C4-2B (cell line): ENCODE results near the gene SLIT2.

Source experiments
- H3K27ac ChIP-seq: fragments of 450-650 bp; 2 replicates; pipeline ENCODE4 v1.5.1; 2017
- ZFX ChIP-seq: fragments of 450-650 bp; IDR thresholded peaks from 2 replicates; pipeline ENCODE4 v1.6.1; 2017
- TF ChIP-seq, protein P1 (sequence below): fragments of 450-650 bp; conservative IDR thresholded peaks from 2 replicates; pipeline ENCODE4 v1.5.1; 2017; ENCODE audit warnings: mild to moderate bottlenecking

The SLIT2 gene

DNA sequence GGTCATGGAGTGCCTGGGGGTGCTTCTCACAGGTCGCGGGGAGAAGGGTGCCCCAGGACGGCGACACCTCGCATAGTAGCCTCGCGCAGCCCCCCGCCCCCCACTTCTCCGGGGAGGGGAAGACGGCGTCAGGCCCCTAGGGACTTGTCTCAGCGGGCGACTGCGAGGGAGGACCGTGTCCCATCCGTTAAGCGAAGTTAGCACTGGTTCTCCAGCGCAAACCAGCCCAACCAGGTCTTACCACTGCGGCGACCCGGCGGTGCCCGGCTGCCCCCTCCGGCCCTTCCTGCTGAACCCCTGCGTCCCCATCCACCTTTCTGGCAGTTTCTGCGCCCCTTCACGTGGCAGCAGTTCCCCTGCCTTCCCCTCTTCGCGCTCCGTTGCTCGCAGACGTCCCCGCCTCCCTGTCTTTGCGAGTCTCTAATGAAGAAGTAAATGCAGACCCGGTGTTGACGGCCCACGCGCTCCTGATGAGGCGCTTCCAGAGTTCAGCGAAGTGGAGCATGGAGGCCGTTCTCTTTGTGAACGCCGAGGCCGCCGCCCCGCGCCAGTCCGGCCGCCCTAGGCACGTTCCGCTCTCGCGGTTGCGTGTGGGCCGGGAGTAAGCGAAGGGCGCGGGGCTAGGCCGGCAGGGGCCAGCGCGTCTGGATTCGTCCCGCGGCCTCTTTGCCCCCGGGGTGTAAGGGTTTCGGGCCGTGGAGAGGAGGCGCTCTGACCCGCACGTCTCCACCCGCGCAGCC lies 3.0 kb downstream of the SLIT2 start:
- TF ChIP-seq ZFX = no peak
- TF ChIP-seq, protein P1, sequence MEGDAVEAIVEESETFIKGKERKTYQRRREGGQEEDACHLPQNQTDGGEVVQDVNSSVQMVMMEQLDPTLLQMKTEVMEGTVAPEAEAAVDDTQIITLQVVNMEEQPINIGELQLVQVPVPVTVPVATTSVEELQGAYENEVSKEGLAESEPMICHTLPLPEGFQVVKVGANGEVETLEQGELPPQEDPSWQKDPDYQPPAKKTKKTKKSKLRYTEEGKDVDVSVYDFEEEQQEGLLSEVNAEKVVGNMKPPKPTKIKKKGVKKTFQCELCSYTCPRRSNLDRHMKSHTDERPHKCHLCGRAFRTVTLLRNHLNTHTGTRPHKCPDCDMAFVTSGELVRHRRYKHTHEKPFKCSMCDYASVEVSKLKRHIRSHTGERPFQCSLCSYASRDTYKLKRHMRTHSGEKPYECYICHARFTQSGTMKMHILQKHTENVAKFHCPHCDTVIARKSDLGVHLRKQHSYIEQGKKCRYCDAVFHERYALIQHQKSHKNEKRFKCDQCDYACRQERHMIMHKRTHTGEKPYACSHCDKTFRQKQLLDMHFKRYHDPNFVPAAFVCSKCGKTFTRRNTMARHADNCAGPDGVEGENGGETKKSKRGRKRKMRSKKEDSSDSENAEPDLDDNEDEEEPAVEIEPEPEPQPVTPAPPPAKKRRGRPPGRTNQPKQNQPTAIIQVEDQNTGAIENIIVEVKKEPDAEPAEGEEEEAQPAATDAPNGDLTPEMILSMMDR = no peak
- H3K27ac ChIP-seq = no peak overlapping the region

DNA sequence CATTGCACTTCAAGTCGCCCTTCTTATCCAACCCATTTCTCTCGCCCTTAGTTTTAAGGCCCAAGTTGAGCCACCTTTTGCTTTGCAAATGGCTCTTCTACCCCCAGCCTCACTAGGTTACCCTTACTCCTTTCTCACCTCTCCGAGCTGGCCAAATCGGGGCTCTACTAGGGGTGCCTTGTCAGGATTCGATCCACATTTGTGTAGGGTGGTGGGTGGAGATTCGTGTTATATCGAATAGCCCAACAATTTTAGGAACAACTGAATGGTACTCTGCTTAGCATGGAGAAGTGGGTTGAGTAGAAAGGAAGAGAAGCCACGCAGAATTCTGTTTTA lies 3.5 kb downstream of the SLIT2 start:
- no peak for TF ChIP-seq ZFX
- TF ChIP-seq, protein P1 = no peak
- H3K27ac ChIP-seq = no peak overlapping the region

DNA sequence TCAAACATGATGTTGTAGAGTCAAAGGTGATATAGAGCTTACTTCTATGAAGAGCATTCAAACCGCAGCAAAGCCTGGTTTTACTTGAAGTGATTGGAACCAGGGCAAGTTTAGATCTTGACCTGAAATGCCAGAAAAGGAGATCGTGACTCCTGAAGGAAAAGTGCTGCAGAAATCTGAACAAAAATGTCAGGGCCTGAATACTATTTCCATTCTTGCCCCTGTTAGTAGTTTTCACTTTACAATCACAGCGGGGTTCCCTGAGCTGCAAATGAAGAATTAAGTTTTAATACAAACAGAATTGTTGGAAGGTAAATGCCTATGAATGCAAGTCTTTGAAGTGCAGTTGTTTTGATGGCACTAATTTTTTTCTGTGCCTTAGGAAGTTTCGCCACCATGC lies 4.1 kb downstream of the SLIT2 start:
- H3K27ac ChIP-seq = no peak overlapping the region
- TF ChIP-seq, protein P1 = no peak
- TF ChIP-seq ZFX = no peak

DNA sequence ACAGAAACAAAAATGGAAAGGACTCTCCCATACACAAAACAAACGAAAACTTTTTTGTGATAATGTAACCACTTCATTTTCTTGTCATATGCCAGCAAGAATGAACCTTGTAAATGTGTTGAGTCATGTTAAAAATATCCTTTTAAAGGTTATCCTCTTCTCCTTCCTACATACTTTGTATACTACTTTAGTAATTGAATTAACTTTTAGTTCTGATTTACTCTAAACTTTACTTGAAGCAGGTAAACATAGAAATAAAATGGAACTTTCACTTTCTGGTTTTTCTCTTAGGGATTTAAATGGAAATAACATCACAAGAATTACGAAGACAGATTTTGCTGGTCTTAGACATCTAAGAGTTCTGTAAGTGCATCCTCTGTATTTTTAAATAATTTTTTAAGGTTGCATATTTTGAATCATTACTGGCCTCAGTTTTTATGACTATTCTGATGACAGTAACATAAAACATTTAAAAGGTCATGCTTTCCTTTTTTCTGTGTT lies 4.7 kb downstream of the SLIT2 start:
- H3K27ac ChIP-seq = no peak overlapping the region
- TF ChIP-seq ZFX = no peak
- TF ChIP-seq, protein P1 = no peak

DNA sequence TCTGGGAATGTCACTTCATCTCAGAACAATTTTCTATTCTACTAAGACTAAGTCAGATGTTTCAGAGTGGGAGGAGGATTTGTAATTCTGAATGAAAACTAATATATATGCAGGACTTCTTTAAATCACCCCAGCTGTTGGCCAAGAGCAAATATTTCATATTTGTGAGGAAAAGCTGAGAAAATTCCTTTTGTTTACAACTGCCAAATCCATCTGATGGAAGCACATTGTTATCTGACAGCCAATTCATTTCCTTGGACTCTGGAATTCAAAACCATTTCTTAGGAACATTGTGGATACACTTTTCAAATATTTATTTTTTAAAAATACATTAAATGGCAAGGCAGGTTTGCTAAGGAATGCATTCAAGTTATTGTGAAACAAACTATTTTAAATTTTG lies 8.0 kb downstream of the SLIT2 start:
- no peak overlapping the region for H3K27ac ChIP-seq
- no peak for TF ChIP-seq ZFX

DNA sequence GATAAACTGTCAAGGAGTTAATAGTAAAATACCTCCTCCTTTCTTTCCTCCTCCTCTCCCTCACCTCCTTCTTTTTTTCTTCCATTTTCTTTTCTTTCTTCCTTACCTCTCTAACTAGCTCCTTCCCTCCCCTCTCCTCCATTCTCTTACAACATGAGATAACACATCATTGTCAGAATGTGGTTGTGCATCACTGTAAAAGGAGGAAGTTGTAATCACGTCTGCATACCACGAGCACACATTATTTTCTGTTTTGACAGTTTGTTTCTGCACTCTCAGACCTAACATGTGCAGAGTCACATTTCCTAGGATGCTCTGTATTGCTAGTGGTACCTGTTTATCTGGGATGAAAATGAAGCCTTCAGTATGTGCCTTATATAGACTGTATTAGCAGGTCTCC lies 9.1 kb downstream of the SLIT2 start:
- TF ChIP-seq ZFX = no peak
- TF ChIP-seq, protein P1 = no peak
- no peak overlapping the region for H3K27ac ChIP-seq

DNA sequence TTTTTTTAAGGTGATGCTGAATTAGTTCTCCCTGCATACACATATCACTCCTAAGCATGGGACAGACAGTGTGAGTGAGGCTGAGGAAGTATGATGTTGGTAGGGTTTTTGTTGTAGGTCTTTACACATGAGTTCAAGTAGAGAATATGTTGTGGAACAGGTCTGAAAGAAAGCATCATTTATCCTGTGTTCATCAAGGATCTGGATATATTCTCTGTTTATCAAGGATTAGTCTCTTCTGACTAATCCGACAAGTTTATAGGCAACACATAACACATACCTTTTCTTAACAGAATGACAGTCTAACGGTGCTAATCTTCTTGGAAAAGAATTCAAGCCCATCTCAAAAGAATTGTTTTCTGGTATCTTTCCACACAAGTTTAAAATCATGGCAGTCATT lies 10.5 kb downstream of the SLIT2 start:
- TF ChIP-seq, protein P1 = no peak
- no peak for TF ChIP-seq ZFX
- H3K27ac ChIP-seq = no peak overlapping the region

DNA sequence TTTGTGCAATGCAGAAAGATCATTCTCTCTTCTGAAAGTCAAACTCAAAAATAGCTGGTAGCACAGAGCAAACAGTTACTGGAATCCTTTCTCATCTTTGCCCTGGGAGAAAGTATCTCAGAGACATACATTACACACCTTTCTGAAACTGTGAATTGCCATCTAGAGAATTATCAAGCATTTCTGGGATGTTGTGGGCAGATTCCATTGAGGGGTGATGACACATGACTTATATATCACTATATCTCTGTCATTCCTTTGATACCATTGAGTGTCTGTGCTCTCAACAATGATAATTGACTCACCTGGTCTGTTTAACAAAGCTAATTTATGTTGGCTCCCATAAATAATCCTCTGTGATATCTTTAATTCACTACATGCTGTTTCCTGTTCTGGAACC lies 13.0 kb downstream of the SLIT2 start:
- no peak for TF ChIP-seq ZFX
- TF ChIP-seq, protein P1 = no peak
- H3K27ac ChIP-seq = no peak overlapping the region
